ENCODE results near the gene ICOS. TPM values are rescaled to one million over a fixed set of nuclear protein-coding genes. Genes with fewer than 3 reads are reported as not detected.

The ICOS gene
- total and polyA plus RNA-seq, 10 of the 15 experiments (the other 5 are each of a cell fraction or from before 2014, with no cell fraction given): 0.47 to 36.0 (median 0.87) TPM

DNA sequence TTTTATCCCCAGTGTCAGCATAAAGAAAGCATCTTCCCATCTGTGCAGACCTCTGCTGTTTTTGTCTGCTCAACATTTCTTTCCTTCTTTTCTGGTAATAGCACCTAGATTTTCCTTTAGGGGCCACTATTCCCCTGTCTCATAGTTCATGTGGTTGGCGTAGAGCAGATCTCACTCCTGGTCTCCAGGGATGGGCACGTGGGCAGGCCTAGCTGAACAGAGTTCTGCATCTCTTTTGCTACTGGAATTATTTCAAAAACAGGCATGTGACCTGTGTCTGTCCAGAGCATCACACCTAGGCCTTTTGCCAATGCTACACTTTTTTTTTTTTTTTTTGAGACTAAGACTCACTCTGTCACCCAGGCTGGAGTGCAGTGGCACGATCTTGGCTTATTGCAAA is 17.7 kb upstream of the ICOS start:
- Histone ChIP-seq H4K20me1 (ENCODE audit: control insufficient read depth, insufficient read depth) (no peaks in the 10 kb centered on the region), H3K79me2 (ENCODE audit: control insufficient read depth, insufficient read depth, low read length) (no peaks in the 10 kb centered on the region), H2AFZ (ENCODE audit: control insufficient read depth, low read depth, low read length) (no peak overlapping the region), H3K9ac (ENCODE audit: control insufficient read depth, insufficient read depth, low read length) (no peak overlapping the region), H3K4me3 (no peak overlapping the region), H3K4me1 (ENCODE audit: control insufficient read depth, insufficient read depth, low read length) (peaks cover 5% of the 10 kb centered on the region; the same call in 1 of the 2 replicates), H3K27ac (ENCODE audit: control insufficient read depth, insufficient read depth) (no peak overlapping the region), H3K27me3 (replicated peaks in 1 of 2; ENCODE audit: control insufficient read depth in 2 of 2, insufficient read depth in 2 of 2, low read length in 1 of 2) (no peaks in the 10 kb centered on the region), H3K36me3 (ENCODE audit: control insufficient read depth in 2 of 2, insufficient read depth in 2 of 2, low read length in 1 of 2) (no peaks in the 10 kb centered on the region), H3K4me2 (ENCODE audit: control insufficient read depth, insufficient read depth) (no peak overlapping the region), H3K9me3 (replicated peaks; ENCODE audit: control insufficient read depth, insufficient read depth, low read length) (no peaks in the 10 kb centered on the region)
- SMC1A ChIA-PET (ENCODE audit: uncharacterized antibody, unreplicated experiment): no interaction called here
- ATAC-seq (no peak), DNase-seq (ENCODE audit: low read depth, low spot score) (no peak), FAIRE-seq (no peak)
- RAD21 ChIA-PET (ENCODE audit: unreplicated experiment): no interaction called here
- BruUV-seq (replicated peaks): no TSS peak
- POLR2A ChIA-PET: no interaction called here
- in situ Hi-C loops (cut with MboI) (no loop called here), intact Hi-C loops (cut with micrococcal nuclease; ENCODE audit: unreplicated experiment) (no loop called here)
- CTCF ChIA-PET: interaction anchor here (0.7 kb wide), 1 partner anchor 113 kb away, joined by 4 read pairs; no protein-coding TSS in a partner anchor
- no peak for TF ChIP-seq POLR2AphosphoS2 (IDR thresholded peaks at IDR 0.05; ENCODE audit: low read depth, low read length)
- no peak for TF ChIP-seq ZNF24 (IDR thresholded peaks at IDR 0.05)
- TF ChIP-seq SMARCA5 (IDR thresholded peaks at IDR 0.05): no peak
- no peak for TF ChIP-seq POLR2A (IDR thresholded peaks at IDR 0.05; ENCODE audit: low read depth, low read length)
- no peak for TF ChIP-seq TCF3 (IDR thresholded peaks at IDR 0.05; ENCODE audit: borderline replicate concordance, insufficient read depth, low read depth, low read length)
- no peak for TF ChIP-seq SMAD5 (IDR thresholded peaks at IDR 0.05; ENCODE audit: low read depth)
- 20% methylated on average over 3 of the region's 3 CpGs for WGBS (ENCODE audit: insufficient coverage, insufficient replicate concordance, low lambda C conversion rate, missing lambda C conversion rate)

DNA sequence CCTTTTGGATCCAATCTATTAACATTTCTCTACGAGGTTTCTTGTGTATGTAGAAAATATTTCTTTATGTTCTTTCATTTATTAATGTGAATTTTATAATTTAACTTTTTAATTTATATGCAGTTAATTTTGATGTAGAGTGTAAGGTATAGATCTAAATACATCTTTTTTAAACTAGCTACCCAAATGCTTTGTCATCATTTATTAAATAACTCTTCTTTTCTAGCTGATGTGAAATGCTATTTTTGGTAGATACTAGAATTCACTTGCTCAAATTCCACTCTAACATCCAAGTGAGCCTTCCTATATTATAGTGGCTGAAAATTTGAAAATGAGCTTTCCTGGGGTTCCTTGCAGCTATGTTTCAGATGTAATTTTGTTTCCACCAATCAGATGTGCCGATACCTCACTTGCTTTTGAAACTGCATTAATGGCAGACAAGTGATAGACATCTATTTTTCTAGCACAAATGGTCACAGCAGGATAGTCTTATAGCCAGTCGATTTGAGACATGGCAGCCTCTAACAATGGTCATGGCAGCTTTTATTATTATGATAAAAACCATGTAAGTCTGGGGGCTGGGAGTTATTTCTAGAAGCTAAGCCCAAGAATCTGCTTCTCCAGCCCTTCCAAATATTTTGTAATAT is 10.9 kb upstream of the ICOS start:
- POLR2A ChIA-PET: no interaction called here
- in situ Hi-C loops (cut with MboI) (no loop called here), intact Hi-C loops (cut with micrococcal nuclease; ENCODE audit: unreplicated experiment) (loop anchor here (10.0 kb wide), 1 partner anchor 249 kb away; no protein-coding TSS in a partner anchor)
- RAD21 ChIA-PET (ENCODE audit: unreplicated experiment): no interaction called here
- no peaks in the 10 kb centered on the region for H3K27me3 ChIP-seq (replicated peaks in 1 of 2; ENCODE audit: control insufficient read depth in 2 of 2, insufficient read depth in 2 of 2, low read length in 1 of 2)
- H4K20me1 ChIP-seq (ENCODE audit: control insufficient read depth, insufficient read depth): no peaks in the 10 kb centered on the region
- BruUV-seq (replicated peaks): no TSS peak
- no peak for TF ChIP-seq YBX1 (IDR thresholded peaks at IDR 0.05)
- CTCF ChIA-PET: interaction anchor here (0.6 to 1.4 kb wide), 2 partner anchors 17 to 21 kb away, joined by 3 to 4 read pairs; no protein-coding TSS in a partner anchor
- FAIRE-seq: no peak
- H2AFZ ChIP-seq (ENCODE audit: control insufficient read depth, low read depth, low read length): no peak overlapping the region
- H3K4me3 ChIP-seq: no peak overlapping the region
- no peaks in the 10 kb centered on the region for H3K79me2 ChIP-seq (ENCODE audit: control insufficient read depth, insufficient read depth, low read length)
- H3K4me1 ChIP-seq (ENCODE audit: control insufficient read depth, insufficient read depth, low read length): no peaks in the 10 kb centered on the region
- DNase-seq (ENCODE audit: low read depth, low spot score): no peak
- SMC1A ChIA-PET (ENCODE audit: uncharacterized antibody, unreplicated experiment): no interaction called here
- 30% methylated on average over 3 of the region's 3 CpGs for WGBS (ENCODE audit: insufficient coverage, insufficient replicate concordance, low lambda C conversion rate, missing lambda C conversion rate)
- H3K9ac ChIP-seq (ENCODE audit: control insufficient read depth, insufficient read depth, low read length): no peak overlapping the region
- no peak overlapping the region for H3K4me2 ChIP-seq (ENCODE audit: control insufficient read depth, insufficient read depth)
- H3K9me3 ChIP-seq (replicated peaks; ENCODE audit: control insufficient read depth, insufficient read depth, low read length): peaks cover 2% of the 10 kb centered on the region; the same call in 1 of the 3 replicates
- no peak for ATAC-seq
- no peaks in the 10 kb centered on the region for H3K36me3 ChIP-seq (ENCODE audit: control insufficient read depth in 2 of 2, insufficient read depth in 2 of 2, low read length in 1 of 2)
- no peak overlapping the region for H3K27ac ChIP-seq (ENCODE audit: control insufficient read depth, insufficient read depth)

Data from GM12878 (cell line).